IMR-90 (cell line): ENCODE results near the gene SRCAP. TPM values are rescaled to one million over a fixed set of nuclear protein-coding genes. Genes with fewer than 3 reads are reported as not detected.

Experiments used
- ATAC-seq: fragments of 200-7000 bp; cut with Tn5 transposase; 2 replicates; pipeline ENCODE4 v1.9.1; 2020; ENCODE audit warnings: low read depth, mild to moderate bottlenecking, moderate library complexity
- BruUV-seq: library from RNA; stranded (reverse); fragments of 400-500 nt; replicated peaks from 2 replicates; lab custom pipeline; 2021; lab: Mats Ljungman, UMichigan
- CTCF ChIA-PET: fragments of 300-600 bp; formaldehyde crosslinking; extraction: SDS; loops from one replicate; lab custom pipeline; 2021; ENCODE audit warnings: antibody characterized with exemption; lab: Yijun Ruan, JAX
- POLR2A ChIA-PET: fragments of 300-600 bp; sonication (Branson Sonifier 250); formaldehyde crosslinking; loops from one replicate; lab custom pipeline; 2022; ENCODE audit warnings: antibody characterized with exemption; ENCODE audit not compliant: unreplicated experiment; lab: Charles Lee
- DNase-seq: peaks from one replicate; pipeline ENCODE4 v3.0.0; 2013
- H2AFZ ChIP-seq: replicated peaks from 2 replicates; pipeline ENCODE3; 2013; ENCODE audit warnings: low read length, mild to moderate bottlenecking; ENCODE audit not compliant: poor library complexity
- H2AK5ac ChIP-seq: 2 replicates; pipeline ENCODE4 v1.6.1; 2013; ENCODE audit warnings: low read depth, low read length, inconsistent platforms
- H2AK9ac ChIP-seq: replicated peaks from 2 replicates; pipeline ENCODE3; 2013; ENCODE audit warnings: mild to moderate bottlenecking, low read depth, low read length, moderate library complexity; ENCODE audit not compliant: poor library complexity
- H2BK120ac ChIP-seq: 2 replicates; pipeline ENCODE4 v1.6.1; 2013; ENCODE audit warnings: low read depth, low read length, inconsistent platforms
- H2BK15ac ChIP-seq: 3 replicates; pipeline ENCODE4 v1.6.1; 2013; ENCODE audit warnings: low read depth, low read length, inconsistent platforms
- H2BK20ac ChIP-seq: 2 replicates; pipeline ENCODE4 v1.6.1; 2013; ENCODE audit warnings: low read depth, mild to moderate bottlenecking, inconsistent platforms, low read length, moderate library complexity
- H2BK5ac ChIP-seq: 2 replicates; pipeline ENCODE4 v1.6.1; 2013; ENCODE audit warnings: mild to moderate bottlenecking, low read depth, low read length, inconsistent platforms; ENCODE audit not compliant: poor library complexity, severe bottlenecking
- H3K14ac ChIP-seq: replicated peaks from 2 replicates; pipeline ENCODE4 v1.6.1; 2013; ENCODE audit warnings: low read depth, low read length, inconsistent platforms
- H3K18ac ChIP-seq: 2 replicates; pipeline ENCODE4 v1.6.1; 2013; ENCODE audit warnings: low read depth, low read length, control low read depth
- H3K23ac ChIP-seq: 2 replicates; pipeline ENCODE4 v1.6.1; 2013; ENCODE audit warnings: low read depth, low read length, inconsistent platforms
- H3K27ac ChIP-seq: 2 replicates; pipeline ENCODE4 v1.5.1; 2013; ENCODE audit warnings: mild to moderate bottlenecking, control low read depth, low read length; ENCODE audit not compliant: insufficient read depth
- H3K27me3 ChIP-seq: 2 replicates; pipeline ENCODE4 v1.6.1; 2013; ENCODE audit warnings: low read length; ENCODE audit not compliant: control insufficient read depth, insufficient read depth
- H3K36me3 ChIP-seq: 2 replicates; pipeline ENCODE4 v1.6.1; 2013; ENCODE audit warnings: low read length, mixed read lengths; ENCODE audit not compliant: control insufficient read depth, insufficient read depth
- H3K4ac ChIP-seq: 2 replicates; pipeline ENCODE4 v1.6.1; 2013; ENCODE audit warnings: low read depth, low read length, inconsistent platforms
- H3K4me1 ChIP-seq: 2 replicates; pipeline ENCODE4 v1.6.1; 2013; ENCODE audit warnings: low read length, mixed read lengths; ENCODE audit not compliant: control insufficient read depth, insufficient read depth
- H3K4me2 ChIP-seq: 2 replicates; pipeline ENCODE4 v1.6.1; 2013; ENCODE audit warnings: low read depth, mild to moderate bottlenecking, control low read depth, low read length, moderate library complexity
- H3K4me3 ChIP-seq: 2 replicates; pipeline ENCODE4 v1.5.1; 2013; ENCODE audit warnings: low read depth, mild to moderate bottlenecking, control low read depth, low read length, moderate library complexity; ENCODE audit not compliant: insufficient read depth
- H3K56ac ChIP-seq: 2 replicates; pipeline ENCODE4 v1.6.1; 2013; ENCODE audit warnings: low read length, inconsistent platforms; ENCODE audit not compliant: insufficient read depth; ENCODE audit errors: extremely low read depth
- H3K79me1 ChIP-seq, 2 experiments: 2 replicates each; pipeline ENCODE4 v1.6.1; 2013; ENCODE audit warnings: low read length in 2 of 2, inconsistent platforms in 1 of 2, low read depth in 1 of 2
- H3K9ac ChIP-seq: 2 replicates; pipeline ENCODE4 v1.6.1; 2013; ENCODE audit warnings: low read depth, low read length, control low read depth
- H3K9me1 ChIP-seq: 2 replicates; pipeline ENCODE4 v1.6.1; 2013; ENCODE audit warnings: low read length, inconsistent platforms; ENCODE audit not compliant: insufficient read depth
- H3K9me3 ChIP-seq: 2 replicates; pipeline ENCODE4 v1.6.1; 2013; ENCODE audit warnings: low read length; ENCODE audit not compliant: control insufficient read depth, insufficient read depth
- H4K20me1 ChIP-seq: 2 replicates; pipeline ENCODE4 v1.6.1; 2013; ENCODE audit warnings: low read length, inconsistent platforms; ENCODE audit not compliant: insufficient read depth
- H4K5ac ChIP-seq: 2 replicates; pipeline ENCODE4 v1.6.1; 2013; ENCODE audit warnings: mild to moderate bottlenecking, low read depth, low read length, control low read depth
- H4K8ac ChIP-seq, 2 experiments: 2 replicates each; pipeline ENCODE4 v1.6.1; 2013; ENCODE audit warnings: low read depth in 2 of 2, low read length in 2 of 2, control low read depth in 1 of 2, inconsistent platforms in 1 of 2
- H4K91ac ChIP-seq: 2 replicates; pipeline ENCODE4 v1.6.1; 2013; ENCODE audit warnings: low read depth, low read length, inconsistent platforms; ENCODE audit not compliant: insufficient read depth
- ELK1 ChIP-seq: fragments of 150-350 bp; IDR thresholded peaks from 2 replicates; pipeline ENCODE4 v1.6.1; 2016; ENCODE audit warnings: low read depth, mild to moderate bottlenecking, low read length, moderate library complexity, borderline replicate concordance
- FOS ChIP-seq: fragments of 150-350 bp; IDR thresholded peaks from 2 replicates; pipeline ENCODE4 v1.6.1; 2016; ENCODE audit warnings: low read depth, low read length
- MAFK ChIP-seq: IDR thresholded peaks from 2 replicates; pipeline ENCODE4 v1.6.1; 2012; ENCODE audit warnings: low read depth, low read length, improper control_type of control experiment
- MXI1 ChIP-seq: IDR thresholded peaks from 2 replicates; pipeline ENCODE4 v1.6.1; 2012; ENCODE audit warnings: low read depth, mild to moderate bottlenecking, low read length, moderate library complexity, borderline replicate concordance
- NFE2L2 ChIP-seq: fragments of 150-350 bp; IDR thresholded peaks from 2 replicates; pipeline ENCODE4 v1.6.1; 2016; ENCODE audit warnings: low read depth, mild to moderate bottlenecking, low read length
- RAD21 ChIP-seq: IDR thresholded peaks from 2 replicates; pipeline ENCODE4 v1.6.1; 2012; ENCODE audit warnings: low read length, improper control_type of control experiment
- RCOR1 ChIP-seq: IDR thresholded peaks from 2 replicates; pipeline ENCODE4 v1.6.1; 2012; ENCODE audit warnings: mild to moderate bottlenecking, low read length, improper control_type of control experiment; ENCODE audit not compliant: insufficient replicate concordance
- RFX5 ChIP-seq: IDR thresholded peaks from 2 replicates; pipeline ENCODE4 v1.8.0; 2012; ENCODE audit warnings: low read depth, mild to moderate bottlenecking, low read length, moderate library complexity
- SMC3 ChIP-seq: fragments of 150-350 bp; IDR thresholded peaks from 2 replicates; pipeline ENCODE4 v1.6.1; 2016; ENCODE audit warnings: low read depth, mild to moderate bottlenecking, antibody characterized with exemption, low read length, moderate library complexity
- WGBS, 2 experiments: methylation state at CpG; one replicate each; pipeline versions ENCODE4 v1.1.5 to v1.1.7; 2013; ENCODE audit warnings: missing lambda C conversion rate in 2 of 2; ENCODE audit not compliant: insufficient read length in 1 of 2; ENCODE audit errors: extremely low coverage in 2 of 2; 5-methylcytosine and 5-hydroxymethylcytosine counted together
- dilution Hi-C: fragments of 300-500 bp; cut with HindIII; formaldehyde crosslinking; loops from one replicate; pipeline ENCODE4 v1.14.3; 2018; ENCODE audit warnings: low sequenced_read_pairs; ENCODE audit not compliant: unreplicated experiment
- in situ Hi-C: fragments of 300-500 bp; cut with MboI; formaldehyde crosslinking; loops from 3 replicates; pipeline ENCODE4 v1.14.3; 2019; ENCODE audit warnings: low sequenced_read_pairs, inconsistent platforms, mixed read lengths
- intact Hi-C: fragments of 100-400 bp; cut with micrococcal nuclease; formaldehyde crosslinking; loops from 2 replicates; pipeline ENCODE4 v1.10.0; 2022
- polyA plus RNA-seq, 3 experiments: library from polyadenylated mRNA; depleted of rRNA; stranded (reverse); fragments of >200 nt; gene quantifications; 2 replicates each; pipeline ENCODE4 v1.2.3, GENCODE V29; 2012; ENCODE audit warnings: low replicate concordance in 1 of 3
- total RNA-seq: library from RNA; depleted of rRNA; stranded (reverse); fragments of >200 nt; gene quantifications from 2 replicates; pipeline ENCODE4 v1.2.3, GENCODE V29; 2012

Gene SRCAP
- total and polyA plus RNA-seq, 2 of the 4 experiments (the other 2 are of a cell fraction): 4.5 to 8.2 TPM

GRCh38 chr16:30769379-30770089, 70.6 kb downstream of the SRCAP start:
- Histone ChIP-seq H3K14ac (no peak overlapping the region), H3K4ac (no peak overlapping the region), H3K4me1 (no peaks in the 10 kb centered on the region), H4K5ac (no peak overlapping the region), H2AFZ (no peak overlapping the region), H3K36me3 (peaks cover 77% of the 10 kb centered on the region), H3K9me3 (no peaks in the 10 kb centered on the region), H2BK5ac (no peak overlapping the region), H4K20me1 (peaks cover 3% of the 10 kb centered on the region), H4K8ac (no peak overlapping the region), H2AK9ac (no peak overlapping the region), H3K9me1 (0 out of 2 replicates have a peak, but pooled peaks cover under 1% of the 10 kb centered on the region), H3K4me3 (no peak overlapping the region), H4K91ac (no peak overlapping the region), H2AK5ac (no peak overlapping the region), H3K4me2 (no peak overlapping the region), H3K27me3 (no peaks in the 10 kb centered on the region), H2BK120ac (no peak overlapping the region), H3K27ac (no peak overlapping the region), H3K23ac (no peak overlapping the region), H3K18ac (no peak overlapping the region), H3K56ac (no peak overlapping the region), H3K79me1 (peaks cover 6 to 60% of the 10 kb centered on the region in 2 experiments; a peak in 3 of 4 replicates), H2BK20ac (no peak overlapping the region), H3K9ac (no peak overlapping the region), H2BK15ac (no peak overlapping the region)
- ATAC-seq: no peak
- ChIA-PET CTCF (no interaction called here), POLR2A (no interaction called here)
- DNase-seq: no peak
- in situ Hi-C loops (no loop called here), dilution Hi-C loops (no loop called here), intact Hi-C loops (no loop called here)
- no TSS peak for BruUV-seq
- TF ChIP-seq RAD21: no peak
- TF ChIP-seq SMC3: no peak
- no peak for TF ChIP-seq FOS
- TF ChIP-seq RFX5: no peak
- no peak for TF ChIP-seq NFE2L2
- TF ChIP-seq MAFK: no peak
- TF ChIP-seq MXI1: no peak
- no peak for TF ChIP-seq ELK1
- TF ChIP-seq RCOR1: no peak
- 100% methylated on average over 4 of the region's 17 CpGs; no CpG with 5 or more reads in 1 of the 2 experiments for WGBS, 2 experiments
